ENCODE results near the gene MYNN. TPM values are rescaled to one million over a fixed set of nuclear protein-coding genes. Genes with fewer than 3 reads are reported as not detected.
A peak's percentile ranks its signal among the peaks of the same experiment; 100 is the strongest.

Gene MYNN
- total RNA-seq, 3 donors from 2014 or later: 11.6 to 17.4 (median 13.7) TPM

- no peak overlapping the region for H3K4me3 ChIP-seq
- no peak for TF ChIP-seq CTCF (IDR thresholded peaks at IDR 0.05)
- no peaks in the 10 kb centered on the region for H3K9me3 ChIP-seq
- H3K36me3 ChIP-seq (ENCODE audit: low read depth): peaks cover 3% of the 10 kb centered on the region
- peak; percentile 51 for ATAC-seq
- no peak for DNase-seq
- peaks cover 6% of the 10 kb centered on the region for H3K4me1 ChIP-seq (ENCODE audit: low read depth)
- intact Hi-C loops (cut with DNase I, micrococcal nuclease): no loop called here
Observed at GRCh38 chr3:169781209-169781855, 8.1 kb downstream of the MYNN start.

GRCh38 chr3:169787120-169787519 is 13.9 kb downstream of the MYNN start:
- ATAC-seq: no peak
- H3K36me3 ChIP-seq (ENCODE audit: low read depth): no peaks in the 10 kb centered on the region
- no peak overlapping the region for H3K4me3 ChIP-seq
- TF ChIP-seq CTCF (IDR thresholded peaks at IDR 0.05): no peak
- H3K4me1 ChIP-seq (ENCODE audit: low read depth): no peaks in the 10 kb centered on the region
- no peak for DNase-seq
- H3K9me3 ChIP-seq: no peaks in the 10 kb centered on the region
- intact Hi-C loops (cut with DNase I, micrococcal nuclease): no loop called here

- no peak overlapping the region for H3K4me3 ChIP-seq
- DNase-seq: no peak
- H3K9me3 ChIP-seq: no peaks in the 10 kb centered on the region
- TF ChIP-seq CTCF (IDR thresholded peaks at IDR 0.05): no peak
- no peaks in the 10 kb centered on the region for H3K36me3 ChIP-seq (ENCODE audit: low read depth)
- intact Hi-C loops (cut with DNase I, micrococcal nuclease): no loop called here
- ATAC-seq: no peak
- H3K4me1 ChIP-seq (ENCODE audit: low read depth): no peaks in the 10 kb centered on the region
Observed at GRCh38 chr3:169787791-169788190, 14.6 kb downstream of the MYNN start.

- TF ChIP-seq CTCF (IDR thresholded peaks at IDR 0.05): no peak
- intact Hi-C loops (cut with DNase I, micrococcal nuclease): no loop called here
- ATAC-seq (no peak), DNase-seq (no peak)
- Histone ChIP-seq H3K36me3 (ENCODE audit: low read depth) (no peaks in the 10 kb centered on the region), H3K4me1 (ENCODE audit: low read depth) (no peaks in the 10 kb centered on the region), H3K4me3 (no peak overlapping the region), H3K9me3 (no peaks in the 10 kb centered on the region)
Observed at GRCh38 chr3:169790219-169790618, 17.0 kb downstream of the MYNN start.

GRCh38 chr3:169790687-169791429 is 17.7 kb downstream of the MYNN start:
- intact Hi-C loops (cut with DNase I, micrococcal nuclease): no loop called here
- no peaks in the 10 kb centered on the region for H3K36me3 ChIP-seq (ENCODE audit: low read depth)
- H3K4me1 ChIP-seq (ENCODE audit: low read depth): no peaks in the 10 kb centered on the region
- no peak for TF ChIP-seq CTCF (IDR thresholded peaks at IDR 0.05)
- H3K4me3 ChIP-seq: no peak overlapping the region
- DNase-seq (no peak), ATAC-seq (no peak)
- no peaks in the 10 kb centered on the region for H3K9me3 ChIP-seq
